GM06990 (cell line): Measurements from ENCODE around the gene B4GALNT4.

Experiments
- DNase-seq: peaks from one replicate; pipeline ENCODE4 v3.0.0-alpha.2; 2011; ENCODE audit not compliant: insufficient read length; ENCODE audit errors: extremely low read depth
- H3K27me3 ChIP-seq: replicated peaks from 2 replicates; pipeline ENCODE4 v1.6.0; 2011; ENCODE audit warnings: low read length; ENCODE audit not compliant: control insufficient read depth, insufficient read depth
- H3K36me3 ChIP-seq: 2 replicates; pipeline ENCODE4 v1.5.1; 2011; ENCODE audit warnings: low read length; ENCODE audit not compliant: control insufficient read depth, insufficient read depth
- H3K4me3 ChIP-seq: replicated peaks from 2 replicates; pipeline ENCODE4 v1.5.1; 2011; ENCODE audit warnings: low read depth, mild to moderate bottlenecking, control low read depth, low read length
- TF ChIP-seq, protein P1 (sequence below): IDR thresholded peaks from 2 replicates; pipeline ENCODE4 v1.5.1; 2011; ENCODE audit warnings: low read length, control low read depth, mild to moderate bottlenecking, inconsistent platforms; ENCODE audit not compliant: insufficient read depth, poor library complexity, severe bottlenecking

B4GALNT4 gene

DNA sequence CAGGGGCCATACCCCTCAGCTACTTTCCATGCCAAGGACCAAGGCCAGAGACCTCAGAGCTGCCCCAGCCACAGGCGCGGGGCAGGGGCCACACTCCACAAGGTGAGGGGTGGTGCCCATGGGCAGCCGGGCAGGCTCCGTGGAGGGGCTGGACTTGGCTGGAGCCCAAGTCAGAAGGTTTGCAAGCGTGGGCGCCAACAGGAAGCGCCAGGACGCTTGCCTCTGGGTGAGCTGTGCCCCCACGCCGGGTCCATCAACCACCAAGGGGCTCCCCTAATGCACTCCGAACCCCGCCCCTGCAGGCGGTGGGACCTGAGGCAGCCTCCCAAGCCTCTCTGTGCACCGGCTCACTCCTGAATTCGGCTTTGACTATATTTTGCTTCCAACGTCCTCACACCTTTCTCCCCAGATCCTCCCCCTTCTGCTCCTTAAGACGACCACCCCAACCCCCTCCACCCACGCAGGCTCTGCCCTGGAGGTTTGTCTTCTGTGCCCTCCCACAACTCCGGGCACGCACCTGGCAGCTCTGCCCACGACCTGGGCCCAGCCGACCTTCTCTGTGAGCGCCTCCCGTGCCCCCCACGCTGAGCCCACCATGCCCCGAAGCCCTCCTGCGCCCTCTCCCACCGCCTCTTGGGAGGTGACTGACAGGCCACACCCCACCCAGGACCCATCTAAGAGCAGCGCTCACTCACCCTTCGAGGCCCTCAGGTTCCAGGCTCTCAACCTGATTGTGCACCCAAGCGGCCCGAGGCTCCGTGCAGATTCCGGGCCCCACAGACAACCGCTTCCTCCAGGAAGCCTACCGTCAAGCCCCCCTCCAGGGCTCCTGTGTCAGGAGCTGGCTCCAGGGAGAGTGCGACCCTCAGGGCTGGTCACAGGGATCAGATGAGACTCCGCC lies 22.1 kb downstream of the B4GALNT4 start:
- Histone ChIP-seq H3K36me3 (no peaks in the 10 kb centered on the region), H3K27me3 (no peaks in the 10 kb centered on the region), H3K4me3 (no peak overlapping the region)
- no peak for DNase-seq
- TF ChIP-seq, protein P1, sequence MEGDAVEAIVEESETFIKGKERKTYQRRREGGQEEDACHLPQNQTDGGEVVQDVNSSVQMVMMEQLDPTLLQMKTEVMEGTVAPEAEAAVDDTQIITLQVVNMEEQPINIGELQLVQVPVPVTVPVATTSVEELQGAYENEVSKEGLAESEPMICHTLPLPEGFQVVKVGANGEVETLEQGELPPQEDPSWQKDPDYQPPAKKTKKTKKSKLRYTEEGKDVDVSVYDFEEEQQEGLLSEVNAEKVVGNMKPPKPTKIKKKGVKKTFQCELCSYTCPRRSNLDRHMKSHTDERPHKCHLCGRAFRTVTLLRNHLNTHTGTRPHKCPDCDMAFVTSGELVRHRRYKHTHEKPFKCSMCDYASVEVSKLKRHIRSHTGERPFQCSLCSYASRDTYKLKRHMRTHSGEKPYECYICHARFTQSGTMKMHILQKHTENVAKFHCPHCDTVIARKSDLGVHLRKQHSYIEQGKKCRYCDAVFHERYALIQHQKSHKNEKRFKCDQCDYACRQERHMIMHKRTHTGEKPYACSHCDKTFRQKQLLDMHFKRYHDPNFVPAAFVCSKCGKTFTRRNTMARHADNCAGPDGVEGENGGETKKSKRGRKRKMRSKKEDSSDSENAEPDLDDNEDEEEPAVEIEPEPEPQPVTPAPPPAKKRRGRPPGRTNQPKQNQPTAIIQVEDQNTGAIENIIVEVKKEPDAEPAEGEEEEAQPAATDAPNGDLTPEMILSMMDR: no peak

DNA sequence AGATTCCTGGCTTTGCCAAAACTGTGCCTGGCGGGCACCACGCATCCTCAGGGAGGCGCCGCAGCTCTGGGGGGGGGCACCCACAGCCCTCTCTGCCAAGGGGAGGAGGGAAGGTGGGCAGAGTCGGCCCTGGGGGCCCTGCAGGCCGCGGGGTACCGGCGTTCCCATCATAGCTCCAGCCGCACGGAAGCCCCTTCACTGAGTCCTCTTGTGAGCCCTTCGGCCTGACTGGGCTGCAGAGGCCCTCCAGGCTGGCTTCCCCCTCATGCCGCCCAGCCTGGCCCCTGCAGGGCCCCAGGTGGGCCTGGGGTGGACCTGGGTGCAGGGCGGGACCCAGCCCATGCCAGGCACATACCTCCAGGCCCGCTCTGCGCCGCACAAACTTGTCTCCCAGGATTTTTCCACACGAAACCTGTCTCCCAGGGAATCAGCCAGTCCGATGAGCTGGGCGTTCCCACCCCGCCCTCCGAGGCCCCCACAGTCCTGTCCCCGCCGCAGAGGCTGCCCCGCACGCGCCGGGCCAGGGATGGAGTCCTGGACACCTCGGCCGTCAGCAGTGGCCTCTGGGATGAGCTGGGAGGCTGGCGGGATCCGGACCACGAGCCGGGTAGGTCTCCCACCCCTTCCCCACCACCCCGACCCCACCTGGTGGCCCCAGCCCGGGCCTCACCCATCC lies 22.9 kb downstream of the B4GALNT4 start:
- TF ChIP-seq, protein P1: no peak

DNA sequence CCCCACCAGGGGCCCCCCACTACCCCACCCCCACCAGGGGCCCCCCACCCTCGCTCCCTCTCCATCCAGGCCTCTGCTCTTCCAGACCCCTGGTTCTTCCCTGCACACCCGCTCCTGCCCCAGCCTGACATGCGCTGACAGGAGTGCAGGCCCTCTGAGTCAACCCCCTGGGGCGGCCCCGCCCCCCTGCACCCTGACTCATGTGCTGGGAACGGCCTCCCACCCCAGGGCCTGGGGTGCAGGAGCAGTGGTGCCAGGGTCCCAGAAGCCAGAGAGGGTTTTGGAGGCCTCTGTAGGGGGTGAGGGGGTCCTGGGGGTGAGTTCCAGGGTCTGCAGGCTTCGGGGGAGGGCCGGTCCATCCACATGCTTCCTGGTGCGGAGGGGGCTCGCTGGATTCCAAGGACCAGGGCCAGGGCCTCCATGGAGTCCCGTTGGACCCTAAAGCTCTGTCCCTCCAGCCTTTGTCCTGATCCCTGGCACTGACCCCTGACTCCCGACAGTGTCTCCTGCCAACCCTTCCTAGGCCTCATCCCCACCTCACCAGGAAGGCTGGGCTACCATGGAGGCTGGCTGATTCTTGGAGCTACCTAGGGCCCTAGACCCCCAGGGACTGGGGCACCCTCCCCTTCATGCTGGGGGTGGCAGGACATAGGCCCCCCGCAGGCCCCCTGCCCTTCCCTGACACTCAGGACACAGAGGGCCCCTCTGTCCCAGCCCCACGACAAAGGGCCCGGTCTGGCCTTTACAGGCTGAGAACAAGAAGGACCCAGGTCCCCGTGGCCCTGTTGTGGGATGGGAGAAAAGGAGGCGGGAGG lies 24.1 kb downstream of the B4GALNT4 start:
- no peaks in the 10 kb centered on the region for H3K27me3 ChIP-seq
- DNase-seq: no peak
- no peaks in the 10 kb centered on the region for H3K36me3 ChIP-seq
- no peak overlapping the region for H3K4me3 ChIP-seq
- TF ChIP-seq, protein P1: no peak

More for the DNA sequence above, 22.9 kb downstream of the B4GALNT4 start:
- Histone ChIP-seq H3K36me3 (no peaks in the 10 kb centered on the region), H3K4me3 (no peak overlapping the region), H3K27me3 (no peaks in the 10 kb centered on the region)
- no peak for DNase-seq

DNA sequence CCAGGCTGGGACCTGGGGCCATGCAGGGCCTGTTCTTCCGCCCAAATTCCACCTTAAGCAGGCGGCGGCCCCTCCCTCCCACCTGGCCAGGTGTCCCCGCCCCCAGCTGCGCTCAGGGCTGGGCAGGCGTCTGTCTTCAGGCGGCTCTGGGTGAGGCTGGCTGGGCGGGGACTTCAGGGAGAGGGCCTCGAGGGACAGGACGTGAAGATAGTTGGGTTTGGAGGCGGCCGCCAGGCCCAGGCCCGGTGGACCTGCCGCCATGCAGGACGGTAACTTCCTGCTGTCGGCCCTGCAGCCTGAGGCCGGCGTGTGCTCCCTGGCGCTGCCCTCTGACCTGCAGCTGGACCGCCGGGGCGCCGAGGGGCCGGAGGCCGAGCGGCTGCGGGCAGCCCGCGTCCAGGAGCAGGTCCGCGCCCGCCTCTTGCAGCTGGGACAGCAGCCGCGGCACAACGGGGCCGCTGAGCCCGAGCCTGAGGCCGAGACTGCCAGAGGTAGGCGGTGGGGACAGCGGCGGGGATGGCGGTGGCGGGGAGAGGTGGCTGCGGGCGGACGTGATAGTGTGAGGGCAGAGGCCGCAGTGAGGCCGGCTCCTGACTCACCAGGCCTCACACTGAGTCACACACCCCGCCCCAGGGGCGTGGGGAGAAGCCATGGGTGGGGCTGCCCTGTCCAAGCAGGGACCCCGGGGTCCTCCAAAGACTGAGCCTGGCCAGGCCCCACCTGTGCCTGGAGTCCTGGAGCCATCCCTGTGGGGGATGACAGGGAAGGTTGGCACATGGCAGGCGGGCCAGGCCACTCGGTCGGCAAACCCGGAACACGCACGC lies 24.9 kb downstream of the B4GALNT4 start, which contains the start of gene PKP3:
Gene PKP3 (plus strand): TSS at position 176 of the 824 bp plus-strand sequence. CDS start 84 bp downstream, at position 260.
- TF ChIP-seq, protein P1: no peak
- Histone ChIP-seq H3K4me3 (no peak within 1 kb of the TSS), H3K36me3 (no peaks in the 10 kb centered on the region), H3K27me3 (no peaks in the 10 kb centered on the region)
- DNase-seq: no peak

DNA sequence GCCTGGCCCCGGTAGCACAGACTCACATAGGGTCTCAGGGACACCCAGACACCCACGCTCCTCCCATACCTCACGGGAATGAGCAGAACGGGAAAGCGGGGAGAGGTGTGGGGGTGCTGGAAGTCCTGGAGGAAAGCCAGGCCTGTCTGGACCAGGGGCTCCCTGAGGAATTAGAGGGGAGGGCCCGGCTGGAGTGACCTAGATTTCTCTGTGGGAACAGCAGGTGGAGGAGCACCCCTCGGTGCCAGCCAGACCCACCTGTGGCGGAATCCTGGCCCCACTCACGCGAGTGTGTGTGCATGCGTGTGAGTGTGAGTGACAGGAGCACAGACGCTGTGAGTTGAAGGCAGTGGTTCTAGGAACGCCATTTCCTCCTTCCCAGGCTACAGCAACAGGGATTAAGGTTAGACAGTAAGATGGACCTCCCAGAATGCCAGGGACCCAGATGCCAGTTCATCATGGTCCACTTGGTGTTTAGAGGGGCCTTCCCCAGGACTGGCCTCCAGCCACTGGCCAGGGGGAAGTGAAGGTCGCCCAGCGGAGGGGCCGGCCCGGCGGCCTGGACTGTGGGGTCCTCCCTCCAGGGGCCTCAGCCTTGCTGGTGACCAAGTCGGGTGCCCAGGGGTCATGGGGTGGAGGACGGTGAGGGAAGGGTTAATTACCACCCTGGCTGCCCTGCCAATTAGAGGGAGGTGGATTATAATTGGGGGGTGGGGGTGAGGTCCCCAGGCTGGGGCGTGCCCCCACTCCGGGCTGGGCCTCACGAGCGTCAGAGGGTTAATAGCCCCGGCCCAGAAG lies 25.8 kb downstream of the B4GALNT4 start:
- no peak for DNase-seq
- no peak overlapping the region for H3K4me3 ChIP-seq
- H3K36me3 ChIP-seq: no peaks in the 10 kb centered on the region
- H3K27me3 ChIP-seq: no peaks in the 10 kb centered on the region
- TF ChIP-seq, protein P1: no peak
